GM18502 (cell line): Measurements from ENCODE around the gene EPS15.
"Not testable (repeated sequence)": the region's sequence is repeated elsewhere in the genome, so short reads cannot be mapped to it uniquely, and the experiment has no call there.

ENCODE experiments used
- ATAC-seq: cut with Tn5 transposase; IDR thresholded peaks from one replicate; pipeline ENCODE4 v1.9.1; 2021; ENCODE audit warnings: mild to moderate bottlenecking; ENCODE audit not compliant: unreplicated experiment, poor library complexity

The EPS15 gene

GRCh38 chr1:51325011-51325385, 194.1 kb downstream of the EPS15 start:
- ATAC-seq, result not testable (repeated sequence)

- ATAC-seq, result no peak
These were observed 194.6 kb downstream of the EPS15 start for GRCh38 chr1:51324251-51325010.

GRCh38 chr1:51323778-51324177, 195.3 kb downstream of the EPS15 start:
- no peak for ATAC-seq

- ATAC-seq, result no peak
These were observed 196.5 kb downstream of the EPS15 start for GRCh38 chr1:51322417-51323101.

GRCh38 chr1:51321924-51322280, 197.2 kb downstream of the EPS15 start:
- no peak for ATAC-seq

GRCh38 chr1:51320967-51321923, 197.8 kb downstream of the EPS15 start:
- ATAC-seq, result no peak

GRCh38 chr1:51317798-51318197, 201.3 kb downstream of the EPS15 start:
- no peak for ATAC-seq

- no peak for ATAC-seq
These were observed 202.3 kb downstream of the EPS15 start for GRCh38 chr1:51316846-51317120.

GRCh38 chr1:51316113-51316845, 202.8 kb downstream of the EPS15 start:
- no peak for ATAC-seq

GRCh38 chr1:51314974-51315373, 204.1 kb downstream of the EPS15 start:
- no peak for ATAC-seq

- no peak for ATAC-seq
These were observed 204.9 kb downstream of the EPS15 start for GRCh38 chr1:51313961-51314777.

GRCh38 chr1:51313268-51313852, 205.7 kb downstream of the EPS15 start:
- ATAC-seq, result no peak

- no peak for ATAC-seq
These were observed 206.3 kb downstream of the EPS15 start for GRCh38 chr1:51312718-51313117.

- ATAC-seq, result no peak
These were observed 207.2 kb downstream of the EPS15 start for GRCh38 chr1:51311826-51312225.

GRCh38 chr1:51310871-51311613, 208.0 kb downstream of the EPS15 start:
- ATAC-seq, result no peak

- ATAC-seq, result no peak
These were observed 209.8 kb downstream of the EPS15 start for GRCh38 chr1:51309291-51309690.

GRCh38 chr1:51308636-51309035, 210.4 kb downstream of the EPS15 start:
- ATAC-seq, result no peak

- no peak for ATAC-seq
These were observed 212.1 kb downstream of the EPS15 start for GRCh38 chr1:51306950-51307349.
